Epidermal melanocyte (primary cell): ENCODE data around the gene POU6F1.
"Not testable (repeated sequence)": the region's sequence is repeated elsewhere in the genome, so short reads cannot be mapped to it uniquely, and the experiment has no call there.

Experiments
- DNase-seq: peaks from one replicate; pipeline ENCODE4 v3.0.0; 2011; ENCODE audit warnings: low spot score; ENCODE audit not compliant: insufficient read length

Gene POU6F1

GRCh38 chr12:51217968-51218606 lies at the start of gene POU6F1:
Gene POU6F1, minus strand, starts transcription at chr12:51218062. Its CDS starts 11,226 bp downstream, at chr12:51206836.
- DNase-seq = peak; percentile 95

GRCh38 chr12:51265024-51265423 lies 47.2 kb upstream of the POU6F1 start:
- DNase-seq = no peak

GRCh38 chr12:51264297-51264696 lies 46.4 kb upstream of the POU6F1 start:
- no peak for DNase-seq

- no peak for DNase-seq
These were observed 45.5 kb upstream of the POU6F1 start for GRCh38 chr12:51263341-51263740.

- no peak for DNase-seq
These were observed 44.9 kb upstream of the POU6F1 start for GRCh38 chr12:51262758-51263177.

GRCh38 chr12:51259600-51259999 lies 41.7 kb upstream of the POU6F1 start:
- DNase-seq = not testable (repeated sequence)

- no peak for DNase-seq
These were observed 36.7 kb upstream of the POU6F1 start for GRCh38 chr12:51254536-51254935.

GRCh38 chr12:51253276-51253675 lies 35.4 kb upstream of the POU6F1 start:
- no peak for DNase-seq

- DNase-seq = no peak
These were observed 29.8 kb upstream of the POU6F1 start for GRCh38 chr12:51247523-51248206.

- DNase-seq = no peak
These were observed 28.5 kb upstream of the POU6F1 start for GRCh38 chr12:51246254-51246853.

- DNase-seq = no peak
These were observed 27.8 kb upstream of the POU6F1 start for GRCh38 chr12:51245476-51246253.

GRCh38 chr12:51244269-51244668 lies 26.4 kb upstream of the POU6F1 start:
- DNase-seq = no peak

- DNase-seq = no peak
These were observed 25.0 kb upstream of the POU6F1 start for GRCh38 chr12:51242876-51243275.

GRCh38 chr12:51242120-51242519 lies 24.3 kb upstream of the POU6F1 start:
- DNase-seq = no peak

- DNase-seq = no peak
These were observed 23.1 kb upstream of the POU6F1 start for GRCh38 chr12:51240971-51241370.

- DNase-seq = peak; percentile 98
These were observed 20.9 kb upstream of the POU6F1 start, which contains the start of gene DAZAP2 for GRCh38 chr12:51238510-51239334. Gene DAZAP2, plus strand, starts transcription at chr12:51238826. Its CDS starts 82 bp downstream, at chr12:51238908.

GRCh38 chr12:51238037-51238509 lies 20.2 kb upstream of the POU6F1 start:
- no peak for DNase-seq

- no peak for DNase-seq
These were observed 16.7 kb upstream of the POU6F1 start for GRCh38 chr12:51234530-51234929.

- DNase-seq = no peak
These were observed 14.8 kb upstream of the POU6F1 start for GRCh38 chr12:51232642-51233041.

GRCh38 chr12:51229116-51229809 lies 11.4 kb upstream of the POU6F1 start:
- no peak for DNase-seq
